Measurements from ENCODE around the gene PGAP3. TPM values are rescaled to one million over a fixed set of nuclear protein-coding genes. Genes with fewer than 3 reads are reported as not detected.

Gene PGAP3
- total RNA-seq, 1 donor from 2014 or later, result 12.9 TPM

DNA sequence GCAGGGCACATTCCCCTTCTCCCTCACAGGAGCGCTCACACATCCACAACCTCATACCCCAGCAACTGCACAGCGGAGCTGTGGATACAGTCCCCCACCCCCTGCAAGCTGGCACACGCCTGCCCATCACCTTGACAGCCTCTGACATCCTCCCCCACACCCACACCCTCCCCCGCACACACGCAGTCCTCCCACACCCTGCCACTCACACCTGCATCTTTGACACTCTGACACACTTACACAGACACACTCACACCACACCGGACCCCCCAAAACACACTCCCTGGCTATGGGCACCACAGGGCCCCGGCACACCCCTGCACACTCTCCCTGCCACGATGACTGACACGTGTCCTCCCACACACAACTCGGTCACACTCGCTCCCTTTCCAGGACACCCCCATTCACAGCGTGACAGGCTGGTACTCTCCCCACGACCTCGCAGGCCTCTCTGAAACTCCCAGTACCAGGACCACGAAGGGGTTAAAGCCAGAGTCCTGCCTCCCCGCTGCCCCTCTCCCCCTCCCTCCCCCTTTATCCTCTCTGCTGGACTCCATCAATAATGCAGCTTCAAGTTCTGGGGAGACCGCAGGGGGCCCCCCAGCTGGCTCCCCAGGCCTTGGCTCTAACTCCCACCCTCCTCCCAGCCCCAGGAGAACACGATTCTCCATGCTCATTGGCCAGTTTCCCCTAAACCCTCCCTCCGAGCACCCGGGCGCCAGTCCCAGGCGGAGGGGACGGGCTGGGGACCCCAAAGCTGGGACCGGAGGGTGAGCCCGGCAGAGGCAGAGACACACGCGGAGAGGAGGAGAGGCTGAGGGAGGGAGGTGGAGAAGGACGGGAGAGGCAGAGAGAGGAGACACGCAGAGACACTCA, 61.4 kb downstream of the PGAP3 start, which contains the start of gene PPP1R1B:
TSS of gene PPP1R1B (plus strand) at position 782 of the 876 bp plus-strand sequence. CDS start 441 bp downstream, outside the sequence.
- H3K9me3 Mint-ChIP-seq, result no peaks in the 10 kb centered on the region
- H3K27me3 Mint-ChIP-seq (ENCODE audit: low read depth), result peaks cover 42% of the 10 kb centered on the region
- intact Hi-C loops (cut with micrococcal nuclease), result loop anchor here (10.0 kb wide), 1 partner anchor 328 kb away; no protein-coding TSS in a partner anchor
- H3K36me3 Mint-ChIP-seq (ENCODE audit: low read depth), result no peaks in the 10 kb centered on the region
- H3K4me1 Mint-ChIP-seq (ENCODE audit: low read depth), result peaks cover 20% of the 10 kb centered on the region
- no peak for DNase-seq (ENCODE audit: low spot score)
- no peak within 1 kb of the TSS for H3K4me3 Mint-ChIP-seq (ENCODE audit: low read depth)
- H3K27ac Mint-ChIP-seq, result no peak within 1 kb of the TSS

DNA sequence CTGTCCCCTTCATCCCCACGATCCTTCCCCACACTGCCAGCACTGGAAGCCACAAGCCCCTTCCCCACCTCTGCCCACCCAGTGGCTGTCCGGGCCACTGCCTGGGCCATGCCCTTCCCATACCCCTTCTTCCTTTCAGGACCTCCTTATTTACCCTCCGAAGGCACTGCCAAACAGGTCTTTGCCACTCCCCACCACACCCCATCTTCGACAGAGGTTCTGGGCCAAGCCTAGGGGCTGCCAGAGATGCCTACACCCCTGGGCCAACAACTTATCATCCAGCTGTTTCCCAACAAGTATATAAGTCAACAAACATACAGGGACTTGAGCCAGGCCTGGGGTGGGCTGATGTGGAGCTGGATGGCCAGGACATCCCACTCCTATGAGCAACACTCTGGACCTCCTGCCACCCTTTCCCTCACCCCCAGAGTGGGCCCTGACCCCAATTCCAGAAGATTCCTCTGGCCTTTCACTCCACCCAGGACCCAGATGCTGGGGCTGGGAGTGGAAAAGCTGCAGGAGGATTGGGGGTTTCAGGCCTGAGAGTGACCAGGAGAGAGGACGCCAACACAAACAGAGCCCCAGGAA, 62.6 kb downstream of the PGAP3 start:
- Mint-ChIP-seq H3K4me1 (ENCODE audit: low read depth) (peaks cover 18% of the 10 kb centered on the region), H3K4me3 (ENCODE audit: low read depth) (no peak overlapping the region), H3K9me3 (no peaks in the 10 kb centered on the region), H3K36me3 (ENCODE audit: low read depth) (no peaks in the 10 kb centered on the region), H3K27ac (no peak overlapping the region), H3K27me3 (ENCODE audit: low read depth) (peaks cover 38% of the 10 kb centered on the region)
- no peak for DNase-seq (ENCODE audit: low spot score)
- intact Hi-C loops (cut with micrococcal nuclease), result loop anchor here (10.0 kb wide), 1 partner anchor 330 kb away; no protein-coding TSS in a partner anchor

DNA sequence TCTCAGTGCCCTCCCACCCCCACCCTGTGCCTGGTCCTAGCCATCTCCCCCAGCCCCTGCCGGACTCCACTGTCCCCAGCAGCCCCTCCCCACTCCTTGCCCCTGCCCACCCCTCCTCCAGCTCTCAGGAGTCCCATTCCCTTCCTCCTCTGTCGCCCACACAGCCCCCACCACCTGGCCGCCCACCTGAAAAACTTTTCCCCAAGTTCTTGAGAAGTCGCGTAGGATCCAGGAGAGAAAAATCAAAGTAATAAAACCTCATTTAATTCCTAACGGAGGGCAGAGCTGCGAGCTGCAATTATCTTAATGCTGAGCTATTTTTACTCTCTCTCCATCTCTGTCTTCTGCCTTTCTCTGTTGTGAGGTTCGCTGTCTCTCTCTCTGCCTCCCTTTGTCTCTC, 63.5 kb downstream of the PGAP3 start:
- DNase-seq (ENCODE audit: low spot score), result no peak
- Mint-ChIP-seq H3K27ac (no peak overlapping the region), H3K4me1 (ENCODE audit: low read depth) (peaks cover 18% of the 10 kb centered on the region), H3K36me3 (ENCODE audit: low read depth) (no peaks in the 10 kb centered on the region), H3K4me3 (ENCODE audit: low read depth) (no peak overlapping the region), H3K9me3 (no peaks in the 10 kb centered on the region), H3K27me3 (ENCODE audit: low read depth) (peaks cover 45% of the 10 kb centered on the region)
- intact Hi-C loops (cut with micrococcal nuclease), result loop anchor here (5.0 to 10.0 kb wide), 2 partner anchors 243 to 330 kb away; partner anchors contain the start of gene ZPBP2

DNA sequence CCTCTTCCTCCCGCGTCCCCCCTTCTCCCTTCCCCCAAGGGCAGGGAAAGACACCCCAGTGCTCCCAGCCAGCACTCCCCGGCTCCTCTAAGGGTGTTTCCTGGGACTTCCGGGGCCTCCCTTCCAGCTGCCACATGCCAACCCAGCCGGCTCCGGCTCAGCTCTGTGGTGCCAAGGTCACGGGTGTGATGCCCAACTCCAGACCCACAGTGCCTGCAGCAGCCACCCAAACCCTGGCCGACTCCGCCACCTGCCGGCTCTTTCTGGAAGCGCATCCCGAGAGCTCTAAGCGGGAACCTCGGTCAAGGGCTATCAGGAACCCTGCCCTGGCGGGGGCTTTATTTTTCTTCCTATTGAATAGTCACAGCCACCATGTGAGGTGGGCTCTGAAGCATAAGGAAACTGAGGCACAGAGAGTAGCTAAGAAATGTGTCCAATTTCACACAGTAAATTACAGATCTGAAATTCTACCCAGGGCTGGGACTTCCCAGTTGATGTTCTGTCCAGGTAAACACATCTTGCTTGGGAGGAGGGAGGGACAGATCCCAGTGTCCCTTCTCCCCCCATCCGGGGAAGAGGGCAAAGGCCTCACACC, 64.4 kb downstream of the PGAP3 start:
- intact Hi-C loops (cut with micrococcal nuclease), result loop anchor here (1.0 to 10.0 kb wide), 5 partner anchors 11 to 331 kb away; partner anchors contain the start of genes PNMT and ZPBP2
- H3K4me3 Mint-ChIP-seq (ENCODE audit: low read depth), result no peak overlapping the region
- no peaks in the 10 kb centered on the region for H3K9me3 Mint-ChIP-seq
- H3K36me3 Mint-ChIP-seq (ENCODE audit: low read depth), result no peaks in the 10 kb centered on the region
- H3K4me1 Mint-ChIP-seq (ENCODE audit: low read depth), result peaks cover 18% of the 10 kb centered on the region
- no peak overlapping the region for H3K27ac Mint-ChIP-seq
- peak; percentile 79 for DNase-seq (ENCODE audit: low spot score)
- peaks cover 45% of the 10 kb centered on the region for H3K27me3 Mint-ChIP-seq (ENCODE audit: low read depth)

DNA sequence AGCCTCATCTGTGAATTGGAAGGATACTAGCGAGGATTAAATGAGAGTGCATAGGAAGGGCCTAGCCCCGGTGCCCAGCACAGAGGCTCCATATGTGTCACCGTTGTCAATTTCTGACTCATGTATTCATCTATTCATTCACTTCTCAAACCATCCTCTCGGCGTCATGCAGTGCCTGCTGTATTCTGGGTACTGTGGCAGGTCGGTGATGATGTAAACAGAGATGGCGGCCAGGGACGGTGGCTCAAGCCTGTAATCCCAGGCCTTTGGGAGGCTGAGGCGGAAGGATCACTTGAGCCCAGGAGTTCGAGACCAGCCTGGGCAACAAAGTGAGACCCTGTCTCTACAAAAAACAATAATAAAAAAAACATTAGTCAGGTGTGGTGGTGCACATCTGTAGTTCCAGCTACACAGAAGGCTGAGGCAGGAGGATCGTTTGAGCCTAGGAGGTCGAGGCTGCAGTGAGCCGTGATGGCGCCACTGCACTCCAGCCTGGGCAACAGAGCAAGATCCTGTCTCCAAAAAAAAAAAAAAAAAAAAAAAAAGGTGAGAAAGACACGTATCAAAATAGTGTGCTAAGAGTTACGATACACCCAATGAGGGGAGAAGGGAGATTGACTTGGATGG, 65.4 kb downstream of the PGAP3 start:
- Mint-ChIP-seq H3K4me3 (ENCODE audit: low read depth) (peak overlapping the region; percentile 54), H3K9me3 (no peaks in the 10 kb centered on the region), H3K27me3 (ENCODE audit: low read depth) (peaks cover 41% of the 10 kb centered on the region), H3K4me1 (ENCODE audit: low read depth) (peaks cover 18% of the 10 kb centered on the region), H3K36me3 (ENCODE audit: low read depth) (no peaks in the 10 kb centered on the region), H3K27ac (peak overlapping the region; percentile 48)
- intact Hi-C loops (cut with micrococcal nuclease), result loop anchor here (1.0 to 10.0 kb wide), 7 partner anchors 12 to 358 kb away; partner anchors contain the start of genes PNMT, PSMD3 and ZPBP2
- DNase-seq (ENCODE audit: low spot score), result no peak

DNA sequence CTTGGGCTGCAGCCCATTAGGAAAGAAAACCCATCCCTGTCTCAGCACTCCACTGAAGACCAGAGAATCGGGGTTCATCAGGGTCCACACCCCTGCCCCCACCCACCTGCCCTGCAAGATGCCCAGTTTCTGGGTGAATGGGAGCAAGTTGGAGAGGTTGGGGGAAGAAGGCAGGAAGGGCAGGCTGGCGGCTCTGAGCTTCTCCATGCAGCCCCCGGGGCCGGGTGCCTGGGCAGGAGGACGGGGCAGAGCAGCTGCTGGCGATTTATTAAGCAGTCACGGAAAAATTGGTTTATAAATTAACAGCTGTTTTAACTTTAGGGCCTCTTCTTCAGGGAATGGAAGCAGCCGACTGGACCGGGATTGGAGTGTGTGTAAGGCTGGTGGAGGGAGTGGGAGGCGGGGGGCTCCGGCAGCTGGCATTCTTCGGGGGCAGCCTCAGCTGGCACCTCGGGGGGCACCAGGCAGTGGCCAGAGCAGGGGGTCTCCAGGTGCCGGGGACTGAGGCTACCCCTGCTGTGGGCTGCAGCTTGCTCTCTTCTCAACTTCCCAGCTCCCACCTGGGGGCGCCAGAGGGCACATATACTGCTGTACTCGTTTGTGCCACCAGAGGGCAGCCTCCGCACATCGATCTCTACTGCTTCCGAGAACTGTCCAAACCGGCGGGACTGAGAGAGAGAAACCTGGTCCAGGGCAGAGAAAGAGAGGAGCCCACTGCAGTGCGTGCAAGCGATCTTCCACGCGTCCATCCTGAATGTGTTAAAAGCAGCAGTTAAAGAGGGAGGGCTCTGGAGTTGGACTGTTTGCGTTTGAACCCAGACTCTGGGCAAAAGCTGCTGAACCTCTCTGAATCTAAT, 66.1 kb downstream of the PGAP3 start:
- intact Hi-C loops (cut with micrococcal nuclease), result loop anchor here (1.0 to 10.0 kb wide), 6 partner anchors 47 to 359 kb away; partner anchors contain the start of genes PNMT, PSMD3 and ZPBP2
- Mint-ChIP-seq H3K27me3 (ENCODE audit: low read depth) (peaks cover 42% of the 10 kb centered on the region), H3K9me3 (no peaks in the 10 kb centered on the region), H3K4me1 (ENCODE audit: low read depth) (peaks cover 18% of the 10 kb centered on the region), H3K36me3 (ENCODE audit: low read depth) (no peaks in the 10 kb centered on the region), H3K4me3 (ENCODE audit: low read depth) (peak overlapping the region; percentile 54), H3K27ac (peak overlapping the region; percentile 48)
- DNase-seq (ENCODE audit: low spot score), result peak; percentile 85

Other genes with a start within 250 kb of the PGAP3 start
- gene MED1, start 236.8 kb downstream of the PGAP3 start, total RNA-seq, result 63.7 and 64.1 TPM in 2 replicates
- 83.9 TPM in 2 replicates for gene CDK12, start 226.6 kb downstream of the PGAP3 start, total RNA-seq
- gene NEUROD2, start 80.1 kb downstream of the PGAP3 start, total RNA-seq, result not detected in 2 replicates
- gene PPP1R1B, start 61.1 kb downstream of the PGAP3 start, total RNA-seq, result not detected in 2 replicates
- 51.5 and 54.4 TPM in 2 replicates for gene STARD3, start 50.9 kb downstream of the PGAP3 start, total RNA-seq
- 0.76 and 0.87 TPM in 2 replicates for gene TCAP, start 22.7 kb downstream of the PGAP3 start, total RNA-seq
- not detected in 2 replicates for gene PNMT, start 19.6 kb downstream of the PGAP3 start, total RNA-seq
- gene ERBB2, start 12.0 kb upstream of the PGAP3 start, total RNA-seq, result 4.0 and 4.1 TPM in 2 replicates
- gene MIEN1, start 42.5 kb upstream of the PGAP3 start, total RNA-seq, result 36.2 and 38.8 TPM in 2 replicates
- gene GRB7, start 49.9 kb upstream of the PGAP3 start, total RNA-seq, result 0.39 and 0.74 TPM in 2 replicates
- 18.3 and 20.3 TPM in 2 replicates for gene IKZF3, start 176.3 kb upstream of the PGAP3 start, total RNA-seq
- gene ZPBP2, start 180.1 kb upstream of the PGAP3 start, total RNA-seq, result not detected in 2 replicates
- 24.6 and 26.3 TPM in 2 replicates for gene GSDMB, start 230.6 kb upstream of the PGAP3 start, total RNA-seq
- gene ORMDL3, start 239.5 kb upstream of the PGAP3 start, total RNA-seq, result 66.1 and 74.3 TPM in 2 replicates
- gene LRRC3C, start 239.7 kb upstream of the PGAP3 start, total RNA-seq, result not detected in 2 replicates

Measured in activated T-helper 2 cell treated with anti-CD3 and anti-CD28 coated beads, Interferon-gamma antibody, Interleukin-2, Interleukin-4, amounts not matched to agents 10 μg/mL and 5 μg/mL and 100 μg/mL, durations not matched to agents 14 hours and 24 hours and 36 hours (primary cell).